Measurements from ENCODE around the gene MYMX.

Gene MYMX

DNA sequence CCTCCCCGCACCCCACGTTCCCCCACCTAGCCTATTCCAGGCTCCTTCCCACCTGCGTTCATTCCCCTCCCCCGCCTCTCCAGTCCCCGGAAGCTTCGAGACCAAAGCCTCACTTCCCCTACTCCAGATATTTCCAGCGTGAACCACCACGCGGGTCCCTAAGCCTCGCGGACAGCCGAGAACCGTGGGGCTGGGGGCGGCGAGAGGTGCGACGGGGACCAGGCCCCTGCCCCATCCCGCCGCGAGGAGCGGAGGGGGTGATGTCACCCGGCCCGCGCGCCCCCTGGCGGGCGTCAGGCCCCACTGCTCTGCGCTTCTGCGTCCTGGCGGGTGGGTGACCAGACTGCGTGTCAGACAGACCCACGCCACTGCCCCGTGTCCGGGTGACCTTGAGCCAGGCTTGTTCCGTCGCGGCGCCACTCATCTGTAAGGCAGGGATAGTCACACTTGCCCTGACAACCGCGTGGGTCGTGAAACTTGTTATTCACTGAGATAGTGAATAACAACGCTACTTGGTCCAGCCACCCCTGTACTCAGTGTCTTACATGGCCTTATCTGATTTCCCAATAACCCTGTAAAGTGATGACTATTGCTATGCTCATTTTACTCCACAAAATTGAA, 21.2 kb downstream of the MYMX start (continued):
- TF ChIP-seq, protein P1, sequence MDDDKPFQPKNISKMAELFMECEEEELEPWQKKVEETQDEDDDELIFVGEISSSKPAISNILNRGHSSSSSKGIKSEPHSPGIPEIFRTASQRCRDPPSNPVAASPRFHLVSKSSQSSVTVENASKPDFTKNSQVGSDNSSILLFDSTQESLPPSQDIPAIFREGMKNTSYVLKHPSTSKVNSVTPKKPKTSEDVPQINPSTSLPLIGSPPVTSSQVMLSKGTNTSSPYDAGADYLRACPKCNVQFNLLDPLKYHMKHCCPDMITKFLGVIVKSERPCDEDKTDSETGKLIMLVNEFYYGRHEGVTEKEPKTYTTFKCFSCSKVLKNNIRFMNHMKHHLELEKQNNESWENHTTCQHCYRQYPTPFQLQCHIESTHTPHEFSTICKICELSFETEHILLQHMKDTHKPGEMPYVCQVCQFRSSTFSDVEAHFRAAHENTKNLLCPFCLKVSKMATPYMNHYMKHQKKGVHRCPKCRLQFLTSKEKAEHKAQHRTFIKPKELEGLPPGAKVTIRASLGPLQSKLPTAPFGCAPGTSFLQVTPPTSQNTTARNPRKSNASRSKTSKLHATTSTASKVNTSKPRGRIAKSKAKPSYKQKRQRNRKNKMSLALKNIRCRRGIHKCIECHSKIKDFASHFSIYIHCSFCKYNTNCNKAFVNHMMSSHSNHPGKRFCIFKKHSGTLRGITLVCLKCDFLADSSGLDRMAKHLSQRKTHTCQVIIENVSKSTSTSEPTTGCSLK (tag by site-specific recombination; IDR thresholded peaks at IDR 0.05): no peak
- TF ChIP-seq ZNF843 (tag by site-specific recombination; IDR thresholded peaks at IDR 0.05) (peak; percentile 67), ZNF202 (tag by site-specific recombination; IDR thresholded peaks at IDR 0.05; ENCODE audit: borderline replicate concordance) (no peak), ZNF707 (tag by site-specific recombination; IDR thresholded peaks at IDR 0.05) (no peak), ZSCAN16 (tag by site-specific recombination; IDR thresholded peaks at IDR 0.05) (no peak), ZNF266 (tag by site-specific recombination; IDR thresholded peaks at IDR 0.05; ENCODE audit: low read depth) (no peak), YY2 (tag by site-specific recombination; IDR thresholded peaks at IDR 0.05) (no peak; the same call in 1 of the 2 replicates), ZNF121 (tag by site-specific recombination; IDR thresholded peaks at IDR 0.05) (no peak), ZNF76 (tag by site-specific recombination; IDR thresholded peaks at IDR 0.05; ENCODE audit: borderline replicate concordance, low read depth) (peak; percentile 64; the same call in 1 of the 2 replicates), RBAK (tag by site-specific recombination; IDR thresholded peaks at IDR 0.05) (no peak), ZNF324 (tag by site-specific recombination; IDR thresholded peaks at IDR 0.05) (peak; percentile 94), ZNF426 (tag by site-specific recombination; IDR thresholded peaks at IDR 0.05) (no peak), ZBTB7A (tag by site-specific recombination; IDR thresholded peaks at IDR 0.05; ENCODE audit: low read depth) (peak; percentile 87), ZSCAN23 (tag by site-specific recombination; IDR thresholded peaks at IDR 0.05) (no peak), ZNF140 (tag by site-specific recombination; IDR thresholded peaks at IDR 0.05) (no peak), ZNF10 (tag by site-specific recombination; IDR thresholded peaks at IDR 0.05) (no peak), ZNF114 (tag by site-specific recombination; IDR thresholded peaks at IDR 0.05) (no peak), ZNF24 (tag by site-specific recombination; IDR thresholded peaks at IDR 0.05) (0 out of 2 replicates have a peak, but pooled peaks have one; percentile 73), ZNF423 (tag by site-specific recombination; IDR thresholded peaks at IDR 0.05) (no peak), EGR2 (tag by site-specific recombination; IDR thresholded peaks at IDR 0.05; ENCODE audit: low read depth) (peak; percentile 76), ZNF670 (tag by site-specific recombination; IDR thresholded peaks at IDR 0.05; ENCODE audit: low read depth) (no peak), KLF16 (tag by site-specific recombination; IDR thresholded peaks at IDR 0.05) (peak; percentile 75), FEZF1 (tag by site-specific recombination; IDR thresholded peaks at IDR 0.05) (no peak), ZNF169 (tag by site-specific recombination; IDR thresholded peaks at IDR 0.05) (peak; percentile 31; the same call in 1 of the 2 replicates), HOXC10 (CRISPR knock-in tag; IDR thresholded peaks at IDR 0.05) (no peak), ZNF311 (tag by site-specific recombination; IDR thresholded peaks at IDR 0.05; ENCODE audit: borderline replicate concordance) (no peak), ZNF292 (tag by site-specific recombination; IDR thresholded peaks at IDR 0.05; ENCODE audit: borderline replicate concordance, low read depth) (no peak), ZNF404 (tag by site-specific recombination; IDR thresholded peaks at IDR 0.05) (no peak), ZNF112 (tag by site-specific recombination; IDR thresholded peaks at IDR 0.05) (no peak), MEIS1 (CRISPR knock-in tag; IDR thresholded peaks at IDR 0.05; ENCODE audit: borderline replicate concordance) (no peak), ZNF658 (tag by site-specific recombination; IDR thresholded peaks at IDR 0.05) (no peak)
- TF ChIP-seq, protein P2, sequence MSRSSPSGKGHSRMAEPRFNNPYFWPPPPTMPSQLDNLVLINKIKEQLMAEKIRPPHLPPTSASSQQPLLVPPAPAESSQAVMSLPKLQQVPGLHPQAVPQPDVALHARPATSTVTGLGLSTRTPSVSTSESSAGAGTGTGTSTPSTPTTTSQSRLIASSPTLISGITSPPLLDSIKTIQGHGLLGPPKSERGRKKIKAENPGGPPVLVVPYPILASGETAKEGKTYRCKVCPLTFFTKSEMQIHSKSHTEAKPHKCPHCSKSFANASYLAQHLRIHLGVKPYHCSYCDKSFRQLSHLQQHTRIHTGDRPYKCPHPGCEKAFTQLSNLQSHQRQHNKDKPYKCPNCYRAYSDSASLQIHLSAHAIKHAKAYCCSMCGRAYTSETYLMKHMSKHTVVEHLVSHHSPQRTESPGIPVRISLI (tag by site-specific recombination; IDR thresholded peaks at IDR 0.05): no peak
- TF ChIP-seq, protein P3, sequence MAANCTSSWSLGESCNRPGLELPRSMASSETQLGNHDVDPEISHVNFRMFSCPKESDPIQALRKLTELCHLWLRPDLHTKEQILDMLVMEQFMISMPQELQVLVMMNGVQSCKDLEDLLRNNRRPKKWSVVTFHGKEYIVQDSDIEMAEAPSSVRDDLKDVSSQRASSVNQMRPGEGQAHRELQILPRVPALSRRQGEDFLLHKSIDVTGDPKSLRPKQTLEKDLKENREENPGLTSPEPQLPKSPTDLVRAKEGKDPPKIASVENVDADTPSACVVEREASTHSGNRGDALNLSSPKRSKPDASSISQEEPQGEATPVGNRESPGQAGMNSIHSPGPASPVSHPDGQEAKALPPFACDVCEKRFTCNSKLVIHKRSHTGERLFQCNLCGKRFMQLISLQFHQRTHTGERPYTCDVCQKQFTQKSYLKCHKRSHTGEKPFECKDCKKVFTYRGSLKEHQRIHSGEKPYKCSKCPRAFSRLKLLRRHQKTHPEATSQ (tag by site-specific recombination; IDR thresholded peaks at IDR 0.05): no peak; the same call in 1 of the 2 replicates
- TF ChIP-seq, protein P4, sequence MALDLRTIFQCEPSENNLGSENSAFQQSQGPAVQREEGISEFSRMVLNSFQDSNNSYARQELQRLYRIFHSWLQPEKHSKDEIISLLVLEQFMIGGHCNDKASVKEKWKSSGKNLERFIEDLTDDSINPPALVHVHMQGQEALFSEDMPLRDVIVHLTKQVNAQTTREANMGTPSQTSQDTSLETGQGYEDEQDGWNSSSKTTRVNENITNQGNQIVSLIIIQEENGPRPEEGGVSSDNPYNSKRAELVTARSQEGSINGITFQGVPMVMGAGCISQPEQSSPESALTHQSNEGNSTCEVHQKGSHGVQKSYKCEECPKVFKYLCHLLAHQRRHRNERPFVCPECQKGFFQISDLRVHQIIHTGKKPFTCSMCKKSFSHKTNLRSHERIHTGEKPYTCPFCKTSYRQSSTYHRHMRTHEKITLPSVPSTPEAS (tag by site-specific recombination; IDR thresholded peaks at IDR 0.05): 0 out of 2 replicates have a peak, but pooled peaks have one; percentile 47
- TF ChIP-seq, protein P5, sequence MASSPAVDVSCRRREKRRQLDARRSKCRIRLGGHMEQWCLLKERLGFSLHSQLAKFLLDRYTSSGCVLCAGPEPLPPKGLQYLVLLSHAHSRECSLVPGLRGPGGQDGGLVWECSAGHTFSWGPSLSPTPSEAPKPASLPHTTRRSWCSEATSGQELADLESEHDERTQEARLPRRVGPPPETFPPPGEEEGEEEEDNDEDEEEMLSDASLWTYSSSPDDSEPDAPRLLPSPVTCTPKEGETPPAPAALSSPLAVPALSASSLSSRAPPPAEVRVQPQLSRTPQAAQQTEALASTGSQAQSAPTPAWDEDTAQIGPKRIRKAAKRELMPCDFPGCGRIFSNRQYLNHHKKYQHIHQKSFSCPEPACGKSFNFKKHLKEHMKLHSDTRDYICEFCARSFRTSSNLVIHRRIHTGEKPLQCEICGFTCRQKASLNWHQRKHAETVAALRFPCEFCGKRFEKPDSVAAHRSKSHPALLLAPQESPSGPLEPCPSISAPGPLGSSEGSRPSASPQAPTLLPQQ (tag by site-specific recombination; IDR thresholded peaks at IDR 0.05): peak; percentile 89; the same call in 1 of the 2 replicates

Data from HEK293 (cell line).